Stimulated activated CD4-positive, alpha-beta T cell treated with anti-CD3 and anti-CD28 coated beads, TNF-alpha, amount 100 ng/mL, for 1 hour (primary cell): ENCODE data around the gene CUL4A.
"Not testable (repeated sequence)": the region's sequence is repeated elsewhere in the genome, so short reads cannot be mapped to it uniquely, and the experiment has no call there.

Experiments
- DNase-seq, 3 donors: peaks; one replicate each; pipeline ENCODE4 v3.0.0-alpha.2; 2020; ENCODE audit warnings: low read depth in 3 of 3, low spot score in 1 of 3

CUL4A gene

DNA sequence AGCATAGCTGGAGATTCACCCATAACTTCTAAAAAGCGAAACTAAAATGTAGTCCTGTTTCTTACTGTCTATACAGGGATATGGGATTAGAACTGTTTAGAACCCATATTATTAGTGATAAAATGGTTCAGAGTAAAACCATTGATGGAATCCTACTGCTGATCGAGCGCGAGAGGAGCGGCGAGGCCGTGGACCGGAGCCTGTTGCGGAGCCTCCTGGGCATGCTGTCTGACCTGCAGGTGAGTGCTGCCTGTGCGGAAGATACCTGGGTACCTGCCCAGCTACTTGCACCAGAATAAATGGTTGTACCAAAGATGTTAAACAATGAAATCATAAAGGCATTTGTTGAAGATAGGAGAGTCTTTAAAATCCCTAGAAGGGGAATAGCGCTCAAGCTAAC is 23.7 kb downstream of the CUL4A start:
- DNase-seq, result no peak

- no peak for DNase-seq
These were observed 29.1 kb downstream of the CUL4A start for GRCh38 chr13:113238536-113238935.

GRCh38 chr13:113239357-113239756 is 29.9 kb downstream of the CUL4A start:
- DNase-seq, result no peak

DNA sequence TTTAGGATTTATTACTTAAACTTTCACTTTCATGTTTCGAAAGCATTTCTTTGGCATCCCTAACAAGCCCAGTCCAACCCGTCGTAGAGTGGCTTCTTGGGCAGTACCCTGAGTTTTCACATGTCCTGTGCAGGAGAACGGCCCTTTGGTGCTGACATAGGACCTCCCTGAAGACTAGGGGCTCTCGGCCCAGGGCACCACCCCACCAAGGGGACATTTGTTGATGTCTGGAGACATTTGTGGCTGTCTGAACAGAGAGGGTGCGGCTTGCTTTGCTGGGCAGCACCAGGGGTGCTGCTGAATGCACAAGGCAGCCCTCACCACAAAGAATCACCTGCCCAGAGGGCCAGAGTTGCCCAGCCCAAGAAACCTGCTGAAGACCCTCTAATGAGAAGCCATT is 30.6 kb downstream of the CUL4A start:
- no peak for DNase-seq

DNA sequence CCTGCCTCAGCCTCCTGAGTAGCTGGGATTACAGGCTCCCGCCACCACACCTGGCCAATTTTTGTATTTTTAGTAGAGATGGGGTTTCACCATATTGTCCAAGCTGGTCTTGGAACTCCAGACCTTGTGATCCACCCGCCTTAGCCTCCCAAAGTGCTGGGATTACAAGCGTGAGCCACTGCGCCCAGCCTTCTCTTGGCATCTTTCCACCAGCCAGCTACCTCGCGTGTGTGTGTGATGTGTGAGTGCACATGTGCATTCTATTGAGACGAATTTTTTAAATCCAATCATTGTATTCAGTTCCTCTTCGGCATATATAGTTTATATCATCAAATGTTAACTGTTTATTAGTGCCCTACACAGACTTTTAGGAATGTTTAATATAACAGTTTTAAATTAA is 32.2 kb downstream of the CUL4A start:
- not testable (repeated sequence) for DNase-seq

- DNase-seq, result no peak
These were observed 34.4 kb downstream of the CUL4A start for GRCh38 chr13:113243847-113244246.

DNA sequence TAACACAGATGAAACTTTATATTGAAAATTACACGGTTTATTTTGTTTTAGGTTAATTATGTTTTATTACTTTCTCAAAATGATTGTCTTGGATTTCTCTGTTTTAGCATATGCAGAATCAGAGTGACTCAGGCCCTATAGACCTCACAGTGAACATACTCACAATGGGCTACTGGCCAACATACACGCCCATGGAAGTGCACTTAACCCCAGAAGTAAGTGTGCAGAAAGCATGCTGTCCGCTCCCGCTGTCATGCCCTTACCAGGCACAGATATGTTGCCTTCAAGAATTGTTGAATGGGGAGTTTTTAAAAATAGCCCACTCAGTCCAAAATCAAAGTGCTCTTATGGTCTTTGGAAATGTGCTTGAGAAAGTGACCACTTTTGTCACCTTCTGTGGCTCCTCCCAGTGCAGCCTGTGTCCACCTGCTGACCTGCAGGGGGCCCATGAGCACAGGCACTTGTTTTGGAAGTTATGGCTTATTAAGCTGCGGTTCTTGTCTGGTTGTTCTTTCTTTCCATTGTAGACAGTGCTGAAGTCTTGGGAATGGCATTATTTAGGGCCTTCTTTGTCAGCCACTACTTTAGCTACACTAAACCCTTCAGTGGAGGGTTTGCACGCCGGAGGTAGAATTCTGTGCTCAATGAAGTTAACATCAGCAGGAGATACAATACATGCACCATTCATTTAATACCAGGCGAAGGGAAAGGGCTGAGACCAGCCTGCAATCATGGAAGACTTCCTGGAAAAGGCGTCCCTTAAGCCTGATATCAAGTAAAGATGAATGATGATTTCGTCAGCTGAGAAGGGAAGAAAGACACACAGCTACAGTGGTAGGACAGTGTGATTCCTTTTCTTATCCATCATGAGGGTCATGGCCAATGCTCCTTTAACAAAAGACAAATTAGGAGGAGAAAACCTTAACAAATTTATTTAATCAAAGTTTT is 36.7 kb downstream of the CUL4A start:
- DNase-seq, result no peak

- DNase-seq, result no peak
These were observed 43.2 kb downstream of the CUL4A start for GRCh38 chr13:113252516-113253095.

DNA sequence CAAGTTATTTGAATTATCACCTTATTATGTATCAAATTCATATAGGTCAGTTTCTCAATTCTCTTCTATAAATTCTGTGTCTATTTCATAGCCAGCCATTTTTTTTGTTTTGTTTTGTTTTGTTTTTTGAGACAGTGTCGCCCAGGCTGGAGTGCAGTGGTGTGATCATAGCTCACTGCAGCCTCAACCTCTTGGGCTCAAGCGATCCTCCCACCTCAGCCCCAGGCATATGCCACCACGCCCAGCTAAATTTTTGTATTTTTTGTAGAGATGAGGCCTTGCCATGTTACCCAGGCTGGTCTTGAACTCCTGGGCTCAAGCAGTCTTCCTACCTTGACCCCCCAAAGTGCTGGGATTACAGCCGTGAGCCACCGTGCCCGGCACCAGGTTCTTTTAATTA is 48.5 kb downstream of the CUL4A start:
- not testable (repeated sequence) for DNase-seq

DNA sequence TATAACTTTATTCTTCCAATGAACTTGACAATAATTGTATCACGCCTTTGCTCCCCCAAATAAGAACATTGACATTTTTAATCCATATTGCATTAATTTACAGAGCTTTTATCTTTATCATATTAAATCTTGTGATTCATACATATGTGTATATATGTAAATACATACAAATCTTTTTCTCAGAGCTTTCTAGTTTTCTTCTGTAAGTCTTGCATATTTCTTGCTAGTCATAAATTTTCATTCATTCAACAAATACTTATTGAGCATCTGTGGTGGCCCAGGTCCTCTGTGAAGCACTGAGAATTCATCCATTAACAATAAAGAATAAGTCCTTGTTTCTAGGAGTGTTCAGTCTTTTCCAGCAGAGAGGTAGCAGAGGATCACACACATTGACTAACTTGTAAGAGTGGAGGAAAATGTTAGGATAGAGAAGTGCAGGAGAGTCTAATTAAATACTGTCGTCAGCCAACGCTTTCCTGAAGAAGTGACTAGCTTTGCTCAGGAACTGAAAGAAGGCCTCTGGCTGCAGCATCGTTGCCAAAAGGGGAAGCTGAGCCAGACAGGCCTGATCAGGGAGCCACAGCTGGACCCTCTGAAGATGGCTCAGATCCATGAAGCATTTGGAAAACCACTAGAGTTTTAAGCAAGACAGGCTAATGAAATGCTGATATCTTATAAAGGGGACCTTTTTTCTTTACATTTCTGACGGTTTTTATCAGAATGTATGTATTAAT is 49.1 kb downstream of the CUL4A start:
- no peak for DNase-seq

DNA sequence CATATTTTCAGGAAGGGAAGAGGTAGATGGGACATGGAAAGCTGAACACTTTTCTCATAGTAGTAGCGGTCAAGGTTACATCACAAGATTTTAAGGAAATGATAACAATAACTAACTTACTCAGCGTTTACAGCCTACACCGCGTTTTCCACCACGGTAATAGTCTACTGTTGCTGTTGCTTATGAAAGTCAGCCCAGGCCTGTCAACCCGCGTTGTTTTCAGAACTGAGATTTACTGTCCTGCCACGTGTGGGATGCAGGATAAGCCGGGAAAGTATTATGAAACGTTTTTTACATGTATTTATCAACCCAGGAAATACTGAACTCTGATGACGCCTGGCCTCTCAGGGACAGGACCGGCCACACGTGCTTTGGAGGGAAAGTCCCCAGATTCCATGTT is 51.6 kb downstream of the CUL4A start:
- DNase-seq, result no peak

GRCh38 chr13:113263016-113263415 is 53.6 kb downstream of the CUL4A start:
- not testable (repeated sequence) for DNase-seq

- no peak for DNase-seq
These were observed 58.4 kb downstream of the CUL4A start for GRCh38 chr13:113267642-113268405.

DNA sequence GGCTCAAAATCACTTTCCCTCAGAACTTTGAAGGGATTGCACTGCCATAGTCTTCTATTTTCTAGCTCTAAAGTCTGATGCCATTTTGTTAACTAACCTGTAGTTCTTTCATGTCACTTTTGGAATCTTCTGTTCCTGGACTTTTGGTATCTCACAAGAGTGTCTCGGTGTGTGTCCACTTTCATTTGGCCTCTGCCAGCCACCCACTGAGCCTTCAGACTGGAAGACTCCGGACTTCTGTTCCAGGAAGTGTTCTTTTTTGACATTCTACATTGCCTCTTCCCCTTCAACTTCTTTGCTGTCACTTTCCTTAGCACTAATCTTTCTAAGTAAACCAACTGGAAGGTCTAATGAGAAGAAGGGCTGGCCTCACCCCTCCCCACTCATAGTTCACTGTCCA is 62.6 kb downstream of the CUL4A start:
- DNase-seq, result no peak

- no peak for DNase-seq
These were observed 63.3 kb downstream of the CUL4A start for GRCh38 chr13:113272701-113273181.

GRCh38 chr13:113273321-113273720 is 63.9 kb downstream of the CUL4A start:
- no peak for DNase-seq

GRCh38 chr13:113273851-113274590 is 64.6 kb downstream of the CUL4A start:
- DNase-seq, result no peak

GRCh38 chr13:113274721-113275120 is 65.3 kb downstream of the CUL4A start:
- DNase-seq, result no peak

DNA sequence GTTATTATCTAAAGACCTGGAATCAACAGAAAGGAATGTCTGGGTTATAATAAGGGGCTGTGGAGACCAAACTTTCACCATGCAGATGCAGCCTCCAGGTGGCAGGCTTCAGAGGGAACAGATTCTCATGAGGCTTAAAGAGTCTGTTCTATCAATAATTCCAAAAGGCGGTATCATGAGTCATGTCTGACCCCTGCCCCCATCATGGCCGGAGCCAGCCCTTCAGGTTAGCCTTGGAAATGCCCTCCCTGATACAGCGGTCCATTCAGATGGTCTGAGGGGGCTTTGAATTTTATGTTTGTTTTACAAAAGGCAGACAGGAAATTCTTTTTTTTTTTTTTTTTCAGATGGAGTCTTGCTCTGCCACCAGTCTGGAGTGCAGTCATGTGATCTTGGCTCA is 66.0 kb downstream of the CUL4A start:
- no peak for DNase-seq

DNA sequence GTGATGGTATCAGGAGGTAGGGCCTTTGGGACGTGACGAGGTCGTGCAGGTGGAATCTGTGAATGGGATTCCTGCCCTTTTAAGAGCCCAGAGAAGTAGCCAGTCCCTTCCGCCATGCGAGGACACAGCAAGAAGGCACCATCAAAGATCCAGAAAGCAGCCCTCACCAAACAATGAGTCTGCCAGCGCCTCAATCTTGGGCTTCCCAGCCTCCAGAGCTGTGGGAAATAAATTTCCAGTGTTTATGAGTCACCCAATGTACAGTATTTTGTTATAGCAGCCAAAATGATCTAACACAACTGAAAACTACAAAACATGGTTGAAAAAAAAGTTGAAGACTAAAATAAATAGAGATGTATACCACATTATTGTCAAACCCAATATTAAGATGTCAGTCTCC is 70.7 kb downstream of the CUL4A start:
- no peak for DNase-seq
